Vagina (tissue), 2 donors: ENCODE data around the gene UBE2N. TPM values are rescaled to one million over a fixed set of nuclear protein-coding genes. Genes with fewer than 3 reads are reported as not detected.

Experiments used
- DNase-seq, 2 donors: peaks; one replicate each; pipeline ENCODE4 v3.0.0-alpha.2; 2017; ENCODE audit errors: extremely low spot score in 2 of 2
- H3K27ac ChIP-seq: fragments of 200-600 bp; sonication (generic); one replicate; pipeline ENCODE4 v1.5.1; 2019
- H3K27me3 ChIP-seq: fragments of 200-600 bp; sonication (generic); one replicate; pipeline ENCODE4 v1.5.1; 2019
- H3K36me3 ChIP-seq, 2 donors: fragments of 200-600 bp; sonication (generic); one replicate each; pipeline ENCODE4 v1.5.1; 2017 to 2019
- H3K4me1 ChIP-seq: fragments of 200-600 bp; sonication (generic); one replicate; pipeline ENCODE4 v1.5.1; 2019
- H3K4me3 ChIP-seq, 2 donors: fragments of 200-600 bp; sonication (generic); 1 replicate in 1 of 2; 2 replicates in 1 of 2; pipeline ENCODE4 v1.5.1; 2016 to 2019
- H3K9me3 ChIP-seq: fragments of 200-600 bp; sonication (generic); one replicate; pipeline ENCODE4 v1.5.1; 2019
- CTCF ChIP-seq, 3 experiments: fragments of 450-650 bp in 2 of 3; fragments of 200-600 bp in 1 of 3; sonication (generic) in 1 of 3; IDR thresholded peaks; one replicate each; pipeline ENCODE4 v1.5.1; 2017 to 2019; ENCODE audit warnings: antibody characterized with exemption in 3 of 3, mild to moderate bottlenecking in 2 of 3, moderate library complexity in 2 of 3
- POLR2A ChIP-seq, 2 donors: fragments of 450-650 bp; IDR thresholded peaks; one replicate each; pipeline ENCODE4 v1.6.1; 2017; ENCODE audit warnings: antibody characterized with exemption in 2 of 2, mild to moderate bottlenecking in 2 of 2, moderate library complexity in 2 of 2
- POLR2AphosphoS5 ChIP-seq, 2 donors: sonication (generic); formaldehyde crosslinking; IDR thresholded peaks; one replicate each; pipeline ENCODE4 v1.9.0; 2017; ENCODE audit warnings: antibody characterized with exemption in 2 of 2, mild to moderate bottlenecking in 2 of 2, low read depth in 1 of 2; ENCODE audit not compliant: insufficient read depth in 1 of 2
- intact Hi-C: fragments of 100-400 bp; cut with DNase I; formaldehyde crosslinking; loops from one replicate; pipeline ENCODE4 v1.15.1; 2023
- total RNA-seq: library from RNA; depleted of rRNA; stranded (reverse); fragments of >200 nt; gene quantifications from one replicate; pipeline ENCODE4 v1.2.3, GENCODE V29; 2016

The UBE2N gene
- total RNA-seq, 1 donor from 2014 or later = 52.5 TPM

GRCh38 chr12:93429852-93430251 is 11.9 kb downstream of the UBE2N start:
- H3K27ac ChIP-seq = no peak overlapping the region
- peaks cover 79% of the 10 kb centered on the region for H3K4me1 ChIP-seq
- intact Hi-C loops = no loop called here
- DNase-seq = no peak
- H3K36me3 ChIP-seq = no peaks in the 10 kb centered on the region
- TF ChIP-seq POLR2AphosphoS5 (IDR thresholded peaks at IDR 0.05; ENCODE audit: insufficient read depth in 1 of 2, low read depth in 1 of 2) (no peak), POLR2A (IDR thresholded peaks at IDR 0.05) (no peak), CTCF (IDR thresholded peaks at IDR 0.05) (no peak)
- no peak overlapping the region for H3K4me3 ChIP-seq
- no peaks in the 10 kb centered on the region for H3K27me3 ChIP-seq
- H3K9me3 ChIP-seq = no peaks in the 10 kb centered on the region

- Histone ChIP-seq H3K36me3 (no peaks in the 10 kb centered on the region), H3K27me3 (no peaks in the 10 kb centered on the region), H3K4me3 (no peak overlapping the region), H3K9me3 (no peaks in the 10 kb centered on the region), H3K27ac (no peak overlapping the region), H3K4me1 (peaks cover 79% of the 10 kb centered on the region)
- DNase-seq = no peak
- intact Hi-C loops = no loop called here
- TF ChIP-seq POLR2AphosphoS5 (IDR thresholded peaks at IDR 0.05; ENCODE audit: insufficient read depth in 1 of 2, low read depth in 1 of 2) = no peak
- TF ChIP-seq POLR2A (IDR thresholded peaks at IDR 0.05) = no peak
- no peak for TF ChIP-seq CTCF (IDR thresholded peaks at IDR 0.05)
These were observed 12.3 kb downstream of the UBE2N start for GRCh38 chr12:93429448-93429847.

- intact Hi-C loops = no loop called here
- no peak for DNase-seq
- Histone ChIP-seq H3K4me3 (no peak overlapping the region), H3K4me1 (peaks cover 78% of the 10 kb centered on the region), H3K36me3 (no peaks in the 10 kb centered on the region), H3K27me3 (no peaks in the 10 kb centered on the region), H3K9me3 (no peaks in the 10 kb centered on the region), H3K27ac (no peak overlapping the region)
- no peak for TF ChIP-seq CTCF (IDR thresholded peaks at IDR 0.05)
- TF ChIP-seq POLR2A (IDR thresholded peaks at IDR 0.05) = no peak
- TF ChIP-seq POLR2AphosphoS5 (IDR thresholded peaks at IDR 0.05; ENCODE audit: insufficient read depth in 1 of 2, low read depth in 1 of 2) = no peak
These were observed 13.8 kb downstream of the UBE2N start for GRCh38 chr12:93427779-93428564.

GRCh38 chr12:93426412-93426805 is 15.3 kb downstream of the UBE2N start:
- H3K36me3 ChIP-seq = no peaks in the 10 kb centered on the region
- no peaks in the 10 kb centered on the region for H3K27me3 ChIP-seq
- no peak overlapping the region for H3K27ac ChIP-seq
- no peak overlapping the region for H3K4me3 ChIP-seq
- DNase-seq = no peak
- H3K4me1 ChIP-seq = peaks cover 71% of the 10 kb centered on the region
- intact Hi-C loops = no loop called here
- no peaks in the 10 kb centered on the region for H3K9me3 ChIP-seq
- no peak for TF ChIP-seq POLR2A (IDR thresholded peaks at IDR 0.05)
- no peak for TF ChIP-seq POLR2AphosphoS5 (IDR thresholded peaks at IDR 0.05; ENCODE audit: insufficient read depth in 1 of 2, low read depth in 1 of 2)
- TF ChIP-seq CTCF (IDR thresholded peaks at IDR 0.05) = no peak

GRCh38 chr12:93425736-93426411 is 15.9 kb downstream of the UBE2N start:
- H3K4me1 ChIP-seq = peaks cover 66% of the 10 kb centered on the region

More at GRCh38 chr12:93425736-93426411, 15.9 kb downstream of the UBE2N start:
- no peak overlapping the region for H3K27ac ChIP-seq
- H3K27me3 ChIP-seq = no peaks in the 10 kb centered on the region
- H3K9me3 ChIP-seq = no peaks in the 10 kb centered on the region
- intact Hi-C loops = no loop called here
- H3K4me3 ChIP-seq = no peak overlapping the region
- TF ChIP-seq CTCF (IDR thresholded peaks at IDR 0.05) (no peak), POLR2AphosphoS5 (IDR thresholded peaks at IDR 0.05; ENCODE audit: insufficient read depth in 1 of 2, low read depth in 1 of 2) (no peak), POLR2A (IDR thresholded peaks at IDR 0.05) (no peak)
- H3K36me3 ChIP-seq = no peaks in the 10 kb centered on the region
- no peak for DNase-seq
